ENCODE results near the gene AGBL4. TPM values are rescaled to one million over a fixed set of nuclear protein-coding genes. Genes with fewer than 3 reads are reported as not detected.
A peak's percentile ranks its signal among the peaks of the same experiment; 100 is the strongest.

The AGBL4 gene
- total and polyA plus RNA-seq, 2 of the 13 experiments (the other 11 are each of a cell fraction or from before 2014, with no cell fraction given): not detected

DNA sequence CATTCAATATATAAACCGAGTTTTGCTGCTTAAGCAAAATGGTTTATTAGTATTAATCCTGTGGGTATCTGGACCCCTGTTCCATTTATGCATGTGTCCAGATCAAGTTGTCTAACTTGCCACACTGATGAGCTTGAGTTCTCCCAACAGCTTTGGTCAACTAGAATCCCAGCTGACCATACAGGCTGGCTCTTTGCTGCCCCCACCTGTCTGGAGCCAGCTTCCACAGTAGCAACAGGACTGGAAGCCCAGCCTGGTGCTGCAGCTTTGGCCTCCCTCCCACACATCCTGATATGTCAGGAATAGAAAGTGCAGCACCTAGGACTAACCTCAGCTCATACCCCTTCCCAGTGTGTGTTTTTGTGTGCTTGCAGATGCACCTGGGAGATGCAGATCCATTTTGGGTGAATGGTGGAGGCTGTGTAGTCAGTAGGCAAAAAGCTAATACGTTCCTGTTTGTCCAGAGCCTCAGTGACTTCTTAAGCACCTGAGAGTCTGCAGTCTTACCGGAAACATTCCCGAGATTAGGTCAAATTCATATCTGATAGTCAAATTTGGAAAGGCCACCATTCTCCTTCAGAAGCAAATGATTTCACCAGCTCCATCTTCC, 1206.1 kb downstream of the AGBL4 start:
- Histone ChIP-seq H2AFZ (ENCODE audit: low read length) (no peak overlapping the region), H3K4me3 (replicated peaks in 1 of 3; ENCODE audit: insufficient read depth in 1 of 3, low read depth in 2 of 3, low read length in 3 of 3) (no peak overlapping the region), H3K27me3 (ENCODE audit: control insufficient read depth in 1 of 2, insufficient read depth in 2 of 2, low read length in 2 of 2) (no peaks in the 10 kb centered on the region), H3K4me1 (ENCODE audit: insufficient read depth, low read length) (no peaks in the 10 kb centered on the region), H3K27ac (ENCODE audit: extremely low read length, insufficient read depth, low read length) (no peak overlapping the region), H4K20me1 (ENCODE audit: insufficient read depth, low read length) (no peaks in the 10 kb centered on the region), H3K9me3 (ENCODE audit: low read length) (no peaks in the 10 kb centered on the region), H3K36me3 (replicated peaks in 1 of 2; ENCODE audit: control insufficient read depth in 1 of 2, insufficient read depth in 2 of 2, low read length in 2 of 2) (no peaks in the 10 kb centered on the region), H3K9ac (ENCODE audit: insufficient read depth, low read depth, low read length) (no peak overlapping the region), H3K79me2 (ENCODE audit: insufficient read depth, low read length) (no peaks in the 10 kb centered on the region), H3K4me2 (ENCODE audit: low read depth, low read length) (no peak overlapping the region)
- no TSS peak for BruUV-seq (replicated peaks)
- ChIA-PET POLR2A (no interaction called here), CTCF (ENCODE audit: low intra/inter-chr PET ratio, low total read pairs) (interaction anchor here (0.6 to 1.4 kb wide), 2 partner anchors 140 to 245 kb away, joined by 3 to 7 read pairs; no protein-coding TSS in a partner anchor)
- ATAC-seq (peak; percentile 93), DNase-seq (ENCODE audit: low spot score) (peak; percentile 18), FAIRE-seq (peak; percentile 70)
- in situ Hi-C loops (cut with HindIII; ENCODE audit: extremely low pct_ligation_motif_present, low pct_unique_long_range_greater_than_20kb) (loop anchor here (10.0 kb wide), 1 partner anchor 263 kb away; no protein-coding TSS in a partner anchor), intact Hi-C loops (cut with micrococcal nuclease; ENCODE audit: unreplicated experiment) (loop anchor here (1.0 to 2.0 kb wide), 3 partner anchors 65 to 140 kb away; no protein-coding TSS in a partner anchor)
- TF ChIP-seq KDM5A (IDR thresholded peaks at IDR 0.05; ENCODE audit: borderline replicate concordance, low read length) (no peak), SOX13 (IDR thresholded peaks at IDR 0.05) (no peak), SOX13 (CRISPR knock-in tag; conservative IDR thresholded peaks at IDR 0.05 in 1 of 2, IDR thresholded peaks at IDR 0.05 in 1 of 2) (no peak), ZNF260 (CRISPR knock-in tag; IDR thresholded peaks at IDR 0.05; ENCODE audit: borderline replicate concordance, low read depth) (no peak), SMC3 (IDR thresholded peaks at IDR 0.05; ENCODE audit: low read length) (peak; percentile 74), HES4 (CRISPR knock-in tag; IDR thresholded peaks at IDR 0.05; ENCODE audit: borderline replicate concordance) (no peak), RAD21 (CRISPR knock-in tag; IDR thresholded peaks at IDR 0.05) (0 out of 2 replicates have a peak, but pooled peaks have one; percentile 32), PRMT3 (CRISPR knock-in tag; IDR thresholded peaks at IDR 0.05; ENCODE audit: borderline replicate concordance, low read depth) (no peak), SNAI1 (CRISPR knock-in tag; IDR thresholded peaks at IDR 0.05; ENCODE audit: borderline replicate concordance) (no peak), STAG1 (CRISPR knock-in tag; IDR thresholded peaks at IDR 0.05) (peak; percentile 73), MAF1 (CRISPR knock-in tag; IDR thresholded peaks at IDR 0.05; ENCODE audit: borderline replicate concordance) (no peak)
- TF ChIP-seq, protein P1, sequence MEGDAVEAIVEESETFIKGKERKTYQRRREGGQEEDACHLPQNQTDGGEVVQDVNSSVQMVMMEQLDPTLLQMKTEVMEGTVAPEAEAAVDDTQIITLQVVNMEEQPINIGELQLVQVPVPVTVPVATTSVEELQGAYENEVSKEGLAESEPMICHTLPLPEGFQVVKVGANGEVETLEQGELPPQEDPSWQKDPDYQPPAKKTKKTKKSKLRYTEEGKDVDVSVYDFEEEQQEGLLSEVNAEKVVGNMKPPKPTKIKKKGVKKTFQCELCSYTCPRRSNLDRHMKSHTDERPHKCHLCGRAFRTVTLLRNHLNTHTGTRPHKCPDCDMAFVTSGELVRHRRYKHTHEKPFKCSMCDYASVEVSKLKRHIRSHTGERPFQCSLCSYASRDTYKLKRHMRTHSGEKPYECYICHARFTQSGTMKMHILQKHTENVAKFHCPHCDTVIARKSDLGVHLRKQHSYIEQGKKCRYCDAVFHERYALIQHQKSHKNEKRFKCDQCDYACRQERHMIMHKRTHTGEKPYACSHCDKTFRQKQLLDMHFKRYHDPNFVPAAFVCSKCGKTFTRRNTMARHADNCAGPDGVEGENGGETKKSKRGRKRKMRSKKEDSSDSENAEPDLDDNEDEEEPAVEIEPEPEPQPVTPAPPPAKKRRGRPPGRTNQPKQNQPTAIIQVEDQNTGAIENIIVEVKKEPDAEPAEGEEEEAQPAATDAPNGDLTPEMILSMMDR (CRISPR knock-in tag; IDR thresholded peaks at IDR 0.05): peak; percentile 85
- TF ChIP-seq, protein P2, sequence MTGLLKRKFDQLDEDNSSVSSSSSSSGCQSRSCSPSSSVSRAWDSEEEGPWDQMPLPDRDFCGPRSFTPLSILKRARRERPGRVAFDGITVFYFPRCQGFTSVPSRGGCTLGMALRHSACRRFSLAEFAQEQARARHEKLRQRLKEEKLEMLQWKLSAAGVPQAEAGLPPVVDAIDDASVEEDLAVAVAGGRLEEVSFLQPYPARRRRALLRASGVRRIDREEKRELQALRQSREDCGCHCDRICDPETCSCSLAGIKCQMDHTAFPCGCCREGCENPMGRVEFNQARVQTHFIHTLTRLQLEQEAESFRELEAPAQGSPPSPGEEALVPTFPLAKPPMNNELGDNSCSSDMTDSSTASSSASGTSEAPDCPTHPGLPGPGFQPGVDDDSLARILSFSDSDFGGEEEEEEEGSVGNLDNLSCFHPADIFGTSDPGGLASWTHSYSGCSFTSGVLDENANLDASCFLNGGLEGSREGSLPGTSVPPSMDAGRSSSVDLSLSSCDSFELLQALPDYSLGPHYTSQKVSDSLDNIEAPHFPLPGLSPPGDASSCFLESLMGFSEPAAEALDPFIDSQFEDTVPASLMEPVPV (CRISPR knock-in tag; IDR thresholded peaks at IDR 0.05): no peak
- TF ChIP-seq, protein P3, sequence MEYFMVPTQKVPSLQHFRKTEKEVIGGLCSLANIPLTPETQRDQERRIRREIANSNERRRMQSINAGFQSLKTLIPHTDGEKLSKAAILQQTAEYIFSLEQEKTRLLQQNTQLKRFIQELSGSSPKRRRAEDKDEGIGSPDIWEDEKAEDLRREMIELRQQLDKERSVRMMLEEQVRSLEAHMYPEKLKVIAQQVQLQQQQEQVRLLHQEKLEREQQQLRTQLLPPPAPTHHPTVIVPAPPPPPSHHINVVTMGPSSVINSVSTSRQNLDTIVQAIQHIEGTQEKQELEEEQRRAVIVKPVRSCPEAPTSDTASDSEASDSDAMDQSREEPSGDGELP (IDR thresholded peaks at IDR 0.05; ENCODE audit: borderline replicate concordance, low read depth): peak; percentile 33; the same call in 1 of the 2 replicates
- whole genome bisulfite sequencing (ENCODE audit: low lambda C conversion rate): 34% methylated on average over 4 of the region's 4 CpGs
